Adrenal gland (tissue), 12 donors: ENCODE data around the gene LIPC. TPM values are rescaled to one million over a fixed set of nuclear protein-coding genes. Genes with fewer than 3 reads are reported as not detected.

Source experiments
- DNase-seq, 7 donors: peaks; one replicate each; pipeline ENCODE4 v3.0.0-alpha.2; 2019 to 2020
- H3K27ac ChIP-seq, 5 donors: fragments of 200-600 bp; sonication (generic) in 4 of 5; 1 replicate in 3 of 5; 2 replicates in 2 of 5; pipeline versions ENCODE4 v1.5.1 to v1.8.0; 2016 to 2020; ENCODE audit warnings: mild to moderate bottlenecking in 1 of 5
- H3K27me3 ChIP-seq: fragments of 200-600 bp; 2 replicates; pipeline ENCODE4 v1.8.0; 2021
- H3K36me3 ChIP-seq, 2 donors: fragments of 200-600 bp; replicated peaks in 1 of 2; 1 replicate in 1 of 2; 2 replicates in 1 of 2; pipeline versions ENCODE4 v1.5.1 to v1.8.0; 2018 to 2022
- H3K4me1 ChIP-seq, 2 donors: fragments of 200-600 bp; replicated peaks in 1 of 2; 1 replicate in 1 of 2; 2 replicates in 1 of 2; pipeline versions ENCODE4 v1.5.1 to v1.8.0; 2018 to 2021
- H3K4me3 ChIP-seq, 4 donors: fragments of 200-600 bp; sonication (generic) in 3 of 4; one replicate each; pipeline ENCODE4 v1.5.1; 2016 to 2018
- H3K9me3 ChIP-seq, 3 donors: fragments of 200-600 bp; sonication (generic) in 1 of 3; replicated peaks in 1 of 3; 1 replicate in 2 of 3; 2 replicates in 1 of 3; pipeline versions ENCODE4 v1.5.1 to v1.8.0; 2016 to 2021
- CTCF ChIP-seq, 6 experiments: fragments of 450-650 bp in 4 of 6; fragments of 200-600 bp in 2 of 6; sonication (generic) in 1 of 6; IDR thresholded peaks; 1 replicate in 5 of 6; 2 replicates in 1 of 6; pipeline versions ENCODE4 v1.5.1 to v1.8.0; 2016 to 2021; ENCODE audit warnings: antibody characterized with exemption in 6 of 6, mild to moderate bottlenecking in 2 of 6, moderate library complexity in 1 of 6
- POLR2A ChIP-seq, 2 donors: fragments of 450-650 bp; IDR thresholded peaks; one replicate each; pipeline ENCODE4 v1.6.1; 2017; ENCODE audit warnings: antibody characterized with exemption in 2 of 2, mild to moderate bottlenecking in 2 of 2, moderate library complexity in 1 of 2
- WGBS, 4 donors: extraction: QIAGEN DNeasy Blood & Tissue Kit in 2 of 4; methylation state at CpG; one replicate each; pipeline versions ENCODE4 v1.1.5 to v1.1.7; 2013 to 2017; 5-methylcytosine and 5-hydroxymethylcytosine counted together
- intact Hi-C, 2 donors: fragments of 100-400 bp; cut with DNase I; formaldehyde crosslinking; loops; one replicate each; pipeline versions ENCODE4 v1.14.1 to v1.15.0; 2022 to 2023
- polyA plus RNA-seq, 3 donors: library from polyadenylated mRNA; stranded (reverse); fragments of 200-250 nt in 2 of 3; fragments of 350-450 nt in 1 of 3; fragmentation: Illumina TruSeq in 1 of 3; extraction: RNeasy Lipid Tissue Mini Kit (QIAGEN cat#74804) in 1 of 3; gene quantifications; one replicate each; pipeline ENCODE4 v1.2.3, GENCODE V29; 2013 to 2014
- small RNA-seq, 2 donors: library from RNA; depleted of rRNA; stranded (forward); fragments of <200 nt; gene quantifications; one replicate each; pipeline ENCODE3, GENCODE V24; 2016
- total RNA-seq, 9 donors: library from RNA; depleted of rRNA in 4 of 9; stranded (reverse); fragments of >200 nt in 4 of 9; fragments of 120-200 nt in 1 of 9; fragmentation: NEBNext Ultra II Directional in 1 of 9; extraction: Animal tissue kit (Norgen Biotek cat#: 25700) in 1 of 9; gene quantifications; one replicate each; pipeline versions ENCODE4 v1.1.0 to v1.2.4, GENCODE V29; 2013 to 2023
- donor health status: healthy with polysubstance abuse.
- donor health status: Bipolar disorder and iron deficiency.
- donor health status: DM: yes; HTN: yes; CAD: no.
- donor health status: DM: no; HTN: no; CAD: no.
- donor health status: DM: no; HTN: no; CAD: no.
- donor health status: DM: yes; HTN: yes; CAD: no.

The LIPC gene
- total and polyA plus RNA-seq, 12 donors: 0.11 to 1.0 (median 0.24) TPM; not detected in 5

GRCh38 chr15:58616171-58616570, 184.4 kb downstream of the LIPC start:
- Histone ChIP-seq H3K27me3 (no peaks in the 10 kb centered on the region), H3K4me1 (no peaks in the 10 kb centered on the region), H3K4me3 (no peak overlapping the region), H3K9me3 (peaks cover 0 to 5% (median 0%) of the 10 kb centered on the region in 3 donors), H3K36me3 (no peaks in the 10 kb centered on the region), H3K27ac (no peak overlapping the region)
- no peak for DNase-seq
- TF ChIP-seq CTCF (IDR thresholded peaks at IDR 0.05) (no peak), POLR2A (IDR thresholded peaks at IDR 0.05) (no peak)
- intact Hi-C loops: no loop called here
- whole genome bisulfite sequencing, 4 donors: 97 to 100% (median 99%) methylated on average over 1 of the region's 1 CpG

Small RNA genes within 50 kb of the gene (small RNA-seq; reads per million reads assigned to genes)
- 0 reads per million in 2 donors for gene AC084781.2
